Measurements from ENCODE around the gene C1orf185. TPM values are rescaled to one million over a fixed set of nuclear protein-coding genes. Genes with fewer than 3 reads are reported as not detected.

Gene C1orf185
- total RNA-seq, 4 donors from 2014 or later, result not detected

DNA sequence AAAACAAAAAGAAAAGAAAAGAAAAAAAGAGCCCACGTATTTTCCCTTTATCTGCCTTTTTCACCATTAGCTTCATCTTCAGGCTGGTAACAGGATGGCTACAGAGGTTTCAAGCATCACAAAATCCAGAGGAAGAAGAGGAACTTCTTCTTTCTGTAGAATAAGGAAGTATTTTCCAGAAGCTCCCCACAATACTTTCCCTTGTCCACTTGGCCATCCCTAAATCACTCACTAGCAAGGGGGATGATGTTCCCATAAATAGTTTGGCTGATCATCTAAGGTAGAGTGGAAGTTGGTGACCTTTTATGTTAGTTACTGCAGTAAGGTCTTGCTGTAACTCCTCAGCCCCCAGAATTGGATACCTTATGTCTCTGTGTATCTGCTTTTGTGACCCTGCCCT is 88.9 kb downstream of the C1orf185 start:
- TF ChIP-seq, protein P1, sequence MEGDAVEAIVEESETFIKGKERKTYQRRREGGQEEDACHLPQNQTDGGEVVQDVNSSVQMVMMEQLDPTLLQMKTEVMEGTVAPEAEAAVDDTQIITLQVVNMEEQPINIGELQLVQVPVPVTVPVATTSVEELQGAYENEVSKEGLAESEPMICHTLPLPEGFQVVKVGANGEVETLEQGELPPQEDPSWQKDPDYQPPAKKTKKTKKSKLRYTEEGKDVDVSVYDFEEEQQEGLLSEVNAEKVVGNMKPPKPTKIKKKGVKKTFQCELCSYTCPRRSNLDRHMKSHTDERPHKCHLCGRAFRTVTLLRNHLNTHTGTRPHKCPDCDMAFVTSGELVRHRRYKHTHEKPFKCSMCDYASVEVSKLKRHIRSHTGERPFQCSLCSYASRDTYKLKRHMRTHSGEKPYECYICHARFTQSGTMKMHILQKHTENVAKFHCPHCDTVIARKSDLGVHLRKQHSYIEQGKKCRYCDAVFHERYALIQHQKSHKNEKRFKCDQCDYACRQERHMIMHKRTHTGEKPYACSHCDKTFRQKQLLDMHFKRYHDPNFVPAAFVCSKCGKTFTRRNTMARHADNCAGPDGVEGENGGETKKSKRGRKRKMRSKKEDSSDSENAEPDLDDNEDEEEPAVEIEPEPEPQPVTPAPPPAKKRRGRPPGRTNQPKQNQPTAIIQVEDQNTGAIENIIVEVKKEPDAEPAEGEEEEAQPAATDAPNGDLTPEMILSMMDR (IDR thresholded peaks at IDR 0.05; ENCODE audit: low read depth), result no peak

DNA sequence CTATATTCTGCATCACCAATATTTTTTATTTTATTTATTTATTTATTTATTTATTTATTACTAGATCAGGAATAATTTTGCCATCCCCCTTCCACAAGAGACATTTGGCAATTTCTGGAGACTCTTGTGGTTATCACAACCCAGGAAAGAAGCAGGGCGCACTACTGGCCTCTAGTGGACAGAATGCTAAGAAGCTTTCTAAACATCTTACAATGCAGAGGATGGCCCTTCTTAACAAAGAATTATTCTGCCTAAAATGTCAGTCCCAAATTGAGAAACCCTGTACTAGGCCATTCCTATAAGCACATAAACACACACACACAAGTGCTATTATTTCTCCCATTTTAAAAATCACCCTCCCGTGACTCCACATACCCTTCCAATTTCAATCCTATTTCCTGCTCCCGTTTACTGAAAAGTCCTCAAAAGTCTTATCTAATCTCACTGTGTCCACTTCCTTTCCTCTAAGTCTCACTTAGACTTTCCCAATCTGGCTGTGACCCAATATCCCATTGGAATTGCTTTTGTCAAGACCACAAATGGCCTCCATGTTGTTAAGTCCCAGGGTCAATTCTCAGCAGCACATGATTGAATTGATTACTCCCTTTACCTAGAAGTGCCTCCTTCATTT is 90.3 kb downstream of the C1orf185 start:
- TF ChIP-seq, protein P1 (IDR thresholded peaks at IDR 0.05; ENCODE audit: low read depth), result no peak

DNA sequence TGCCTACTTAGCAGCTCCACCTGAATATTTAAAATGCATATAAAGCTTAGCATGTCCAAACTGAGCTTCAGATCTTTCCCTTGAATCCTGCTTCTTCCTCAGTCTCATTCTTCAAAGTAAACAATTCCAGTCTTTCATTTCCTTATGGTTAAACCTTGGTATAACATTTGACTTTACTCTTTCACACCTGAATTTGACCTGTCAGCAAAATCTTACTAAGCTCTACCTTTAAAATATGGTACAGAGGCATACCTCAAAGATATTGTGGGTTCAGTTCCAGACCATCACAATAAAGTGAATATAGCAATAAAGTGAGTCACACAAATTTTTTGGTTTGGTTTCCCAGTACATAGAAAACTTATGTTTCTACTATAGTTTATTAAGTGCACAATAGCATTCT is 91.5 kb downstream of the C1orf185 start:
- TF ChIP-seq, protein P1 (IDR thresholded peaks at IDR 0.05; ENCODE audit: low read depth), result no peak

Small RNAs within 50 kb of the gene (small RNA-seq; reads per million reads assigned to genes)
- gene MIR4421 (not detected), gene MIR6500 (not detected), gene RF00019 (0.49 reads per million)

Other genes with a start within 250 kb of the C1orf185 start
- gene FAF1, start 142.0 kb upstream of the C1orf185 start, total RNA-seq, result 10 to 100 TPM; 46.1 to 72.2 (median 52.2) TPM
- 10 to 100 TPM; 37.1 to 75.2 (median 51.2) TPM for gene CDKN2C, start 132.0 kb upstream of the C1orf185 start, total RNA-seq
- gene RNF11, start 134.0 kb downstream of the C1orf185 start, total RNA-seq, result 100 to 1,000 TPM in 3 of 4 donors, 10 to 100 TPM in 1; 77.9 to 138 (median 112) TPM
- 1 to 10 TPM in 2 of 4 donors, under 1 TPM in 1, not detected in 1; 0.66 to 2.1 (median 1.4) TPM for gene TTC39A, start 228.3 kb downstream of the C1orf185 start, total RNA-seq

Data from subcutaneous adipose tissue (tissue), 4 donors.